Progenitor cell of endocrine pancreas (in vitro differentiated cells): ENCODE measurements around the gene TRIOBP. TPM values are rescaled to one million over a fixed set of nuclear protein-coding genes. Genes with fewer than 3 reads are reported as not detected.

Experiments used
- DNase-seq: peaks from one replicate; pipeline ENCODE4 v3.0.0; 2021; ENCODE audit warnings: low spot score; ENCODE audit not compliant: unreplicated experiment
- H3K27ac Mint-ChIP-seq: 2 replicates; pipeline ENCODE4 v1.8.0; 2021; ENCODE audit warnings: mild to moderate bottlenecking, moderate library complexity, mixed read lengths
- H3K27me3 Mint-ChIP-seq: 2 replicates; pipeline ENCODE4 v1.8.0; 2021; ENCODE audit warnings: mixed read lengths
- H3K36me3 Mint-ChIP-seq: 2 replicates; pipeline ENCODE4 v1.8.0; 2022; ENCODE audit warnings: mixed read lengths; ENCODE audit not compliant: insufficient read depth
- H3K4me1 Mint-ChIP-seq: 2 replicates; pipeline ENCODE4 v1.8.0; 2021; ENCODE audit warnings: low read depth, mixed read lengths
- H3K4me3 Mint-ChIP-seq: 2 replicates; pipeline ENCODE4 v1.8.0; 2021; ENCODE audit warnings: low read depth, mild to moderate bottlenecking, moderate library complexity, mixed read lengths
- H3K9me3 Mint-ChIP-seq: 2 replicates; pipeline ENCODE4 v1.8.0; 2021; ENCODE audit warnings: low read depth, mixed read lengths
- CTCF ChIP-seq: fragments of 200-600 bp; sonication (generic); IDR thresholded peaks from one replicate; pipeline ENCODE4 v1.5.0; 2021; ENCODE audit warnings: antibody characterized with exemption, mild to moderate bottlenecking; ENCODE audit not compliant: unreplicated experiment
- total RNA-seq: library from RNA; stranded (reverse); gene quantifications from 2 replicates; pipeline ENCODE4 v1.2.1, GENCODE V29; 2021

Gene TRIOBP
- total RNA-seq, 1 donor from 2014 or later: 78.7 TPM

GRCh38 chr22:37822079-37822833 lies 125.4 kb downstream of the TRIOBP start:
- Mint-ChIP-seq H3K36me3 (peaks cover 2% of the 10 kb centered on the region), H3K4me3 (peak overlapping the region; percentile 23), H3K9me3 (no peaks in the 10 kb centered on the region), H3K4me1 (peaks cover 11% of the 10 kb centered on the region), H3K27ac (no peak overlapping the region), H3K27me3 (peaks cover 50% of the 10 kb centered on the region)
- no peak for DNase-seq
- TF ChIP-seq CTCF: no peak

DNA sequence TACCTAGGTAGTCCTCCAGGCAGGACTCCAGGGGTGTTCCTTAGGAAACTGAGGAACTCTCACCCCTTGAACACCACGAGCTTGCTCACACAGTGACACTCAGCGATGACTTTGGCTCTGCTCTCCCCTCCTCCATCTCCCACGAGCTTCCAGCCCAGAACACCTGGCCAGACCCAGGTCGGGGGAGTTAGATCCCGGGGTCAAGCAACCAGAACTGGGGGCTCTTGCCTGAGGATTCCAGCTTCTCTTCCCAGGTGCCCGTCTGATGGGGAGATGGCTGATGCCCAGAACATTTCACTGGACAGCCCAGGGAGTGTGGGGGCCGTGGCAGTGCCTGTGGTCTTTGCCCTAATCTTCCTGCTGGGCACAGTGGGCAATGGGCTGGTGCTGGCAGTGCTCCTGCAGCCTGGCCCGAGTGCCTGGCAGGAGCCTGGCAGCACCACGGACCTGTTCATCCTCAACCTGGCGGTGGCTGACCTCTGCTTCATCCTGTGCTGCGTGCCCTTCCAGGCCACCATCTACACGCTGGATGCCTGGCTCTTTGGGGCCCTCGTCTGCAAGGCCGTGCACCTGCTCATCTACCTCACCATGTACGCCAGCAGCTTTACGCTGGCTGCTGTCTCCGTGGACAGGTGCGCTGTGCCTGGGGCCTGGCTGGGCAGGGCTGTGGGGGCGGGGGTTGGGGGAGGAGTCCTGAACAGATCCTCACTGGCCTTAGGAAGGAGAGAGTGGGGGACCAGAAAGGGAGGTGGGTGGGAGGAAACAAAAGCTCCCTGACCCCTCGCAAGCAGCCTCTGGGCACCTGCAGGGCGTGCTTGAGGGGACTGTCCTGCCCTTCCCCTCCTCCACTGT lies 126.5 kb downstream of the TRIOBP start, which contains the start of gene GALR3:
Gene GALR3, plus strand, starts transcription at position 249 of the 852 bp plus-strand sequence. Its CDS starts 25 bp downstream, at position 274.
- Mint-ChIP-seq H3K4me3 (no peak within 1 kb of the TSS), H3K36me3 (peaks cover 3% of the 10 kb centered on the region), H3K9me3 (no peaks in the 10 kb centered on the region), H3K27ac (no peak within 1 kb of the TSS), H3K27me3 (peaks cover 50% of the 10 kb centered on the region), H3K4me1 (peaks cover 7% of the 10 kb centered on the region)
- DNase-seq: no peak
- TF ChIP-seq CTCF: no peak

GRCh38 chr22:37824674-37825641 lies 128.1 kb downstream of the TRIOBP start:
- no peak overlapping the region for H3K27ac Mint-ChIP-seq
- no peaks in the 10 kb centered on the region for H3K9me3 Mint-ChIP-seq
- TF ChIP-seq CTCF: peak; percentile 41
- H3K36me3 Mint-ChIP-seq: peaks cover 7% of the 10 kb centered on the region
- peak; percentile 25 for DNase-seq
- peaks cover 40% of the 10 kb centered on the region for H3K27me3 Mint-ChIP-seq
- H3K4me3 Mint-ChIP-seq: peak overlapping the region; percentile 50
- H3K4me1 Mint-ChIP-seq: peaks cover 4% of the 10 kb centered on the region

Other genes with a start within 250 kb of the TRIOBP start
- gene MFNG, start 210.7 kb upstream of the TRIOBP start, total RNA-seq: 3.2 and 5.9 TPM in 2 replicates
- 44.1 and 46.7 TPM in 2 replicates for gene CARD10, start 177.6 kb upstream of the TRIOBP start, total RNA-seq
- 52.6 TPM in 2 replicates for gene CDC42EP1, start 136.6 kb upstream of the TRIOBP start, total RNA-seq
- 2.7 and 4.3 TPM in 2 replicates for gene LGALS2, start 117.0 kb upstream of the TRIOBP start, total RNA-seq
- 121 and 132 TPM in 2 replicates for gene GGA1, start 88.2 kb upstream of the TRIOBP start, total RNA-seq
- gene SH3BP1, start 57.4 kb upstream of the TRIOBP start, total RNA-seq: 25.4 and 27.4 TPM in 2 replicates
- 16.8 and 17.7 TPM in 2 replicates for gene PDXP, start 38.3 kb upstream of the TRIOBP start, total RNA-seq
- 0.81 TPM in 1 of 2 replicates, not detected in the other for gene LGALS1, start 21.4 kb upstream of the TRIOBP start, total RNA-seq
- gene NOL12, start 10.7 kb upstream of the TRIOBP start, total RNA-seq: 16.4 and 17.1 TPM in 2 replicates
- 20.2 and 28.1 TPM in 2 replicates for gene GCAT, start 110.9 kb downstream of the TRIOBP start, total RNA-seq
- gene GALR3, start 126.3 kb downstream of the TRIOBP start, total RNA-seq: 0.41 and 0.87 TPM in 2 replicates
- gene ANKRD54, start 147.3 kb downstream of the TRIOBP start, total RNA-seq: 23.7 and 24.2 TPM in 2 replicates
- 725 and 736 TPM in 2 replicates for gene EIF3L, start 152.4 kb downstream of the TRIOBP start, total RNA-seq
- 42.8 and 43.2 TPM in 2 replicates for gene MICALL1, start 209.2 kb downstream of the TRIOBP start, total RNA-seq